Naive thymus-derived CD4-positive, alpha-beta T cell (primary cell): ENCODE results near the gene LRMDA. TPM values are rescaled to one million over a fixed set of nuclear protein-coding genes. Genes with fewer than 3 reads are reported as not detected.

Source experiments
- ATAC-seq: fragments of 150-1000 bp; cut with Tn5 transposase; 2 replicates; pipeline ENCODE4 v1.10.0; 2021; ENCODE audit warnings: mild to moderate bottlenecking, moderate library complexity
- CTCF ChIA-PET: fragments of 350-600 bp; sonication (Branson Sonifier 250); formaldehyde crosslinking; loops from one replicate; lab custom pipeline; 2021; ENCODE audit warnings: antibody characterized with exemption; lab: Charles Lee
- POLR2A ChIA-PET: fragments of 350-600 bp; sonication (Branson Sonifier 250); formaldehyde crosslinking; loops from one replicate; lab custom pipeline; 2021; ENCODE audit warnings: antibody characterized with exemption, inconsistent platforms; lab: Charles Lee
- DNase-seq, 9 donors: peaks; one replicate each; pipeline versions ENCODE4 v3.0.0 to v3.0.0-alpha.2; 2020 to 2022; ENCODE audit warnings: mixed read lengths in 1 of 9
- H3K27ac ChIP-seq: one replicate; pipeline ENCODE4 v1.7.0; 2013; ENCODE audit warnings: mild to moderate bottlenecking, low read depth, low read length, moderate library complexity
- H3K27me3 ChIP-seq, 2 donors: one replicate each; pipeline ENCODE4 v1.7.0; 2013; ENCODE audit warnings: low read length in 2 of 2, mild to moderate bottlenecking in 2 of 2, moderate library complexity in 2 of 2; ENCODE audit not compliant: control insufficient read depth in 2 of 2, insufficient read depth in 2 of 2
- H3K36me3 ChIP-seq, 3 experiments: 1 replicate in 2 of 3; 2 replicates in 1 of 3; pipeline ENCODE4 v1.7.0; 2013; ENCODE audit warnings: low read length in 3 of 3, mild to moderate bottlenecking in 3 of 3, moderate library complexity in 1 of 3; ENCODE audit not compliant: insufficient read depth in 3 of 3, control insufficient read depth in 2 of 3
- H3K4me1 ChIP-seq, 2 donors: one replicate each; pipeline ENCODE4 v1.7.0; 2013; ENCODE audit warnings: low read length in 2 of 2, mild to moderate bottlenecking in 2 of 2, moderate library complexity in 1 of 2; ENCODE audit not compliant: control insufficient read depth in 2 of 2, insufficient read depth in 2 of 2
- H3K4me3 ChIP-seq: 2 replicates; pipeline ENCODE4 v1.7.0; 2013; ENCODE audit warnings: mild to moderate bottlenecking, low read length
- H3K9me3 ChIP-seq, 3 experiments: 1 replicate in 2 of 3; 2 replicates in 1 of 3; pipeline ENCODE4 v1.7.0; 2013; ENCODE audit warnings: low read length in 3 of 3; ENCODE audit not compliant: control insufficient read depth in 2 of 3
- H3K27ac Mint-ChIP-seq, 9 donors: one replicate each; pipeline ENCODE4 v1.8.0; 2020 to 2022; ENCODE audit warnings: mixed read lengths in 9 of 9, mild to moderate bottlenecking in 8 of 9, moderate library complexity in 5 of 9, inconsistent platforms in 2 of 9
- H3K27me3 Mint-ChIP-seq, 5 donors: one replicate each; pipeline ENCODE4 v1.8.0; 2021 to 2022; ENCODE audit warnings: mixed read lengths in 5 of 5, mild to moderate bottlenecking in 1 of 5
- H3K36me3 Mint-ChIP-seq, 5 donors: one replicate each; pipeline ENCODE4 v1.8.0; 2020 to 2022; ENCODE audit warnings: mixed read lengths in 5 of 5, mild to moderate bottlenecking in 3 of 5, inconsistent platforms in 1 of 5
- H3K4me1 Mint-ChIP-seq, 7 donors: one replicate each; pipeline ENCODE4 v1.8.0; 2020 to 2022; ENCODE audit warnings: mixed read lengths in 7 of 7, mild to moderate bottlenecking in 3 of 7, inconsistent platforms in 1 of 7
- H3K4me3 Mint-ChIP-seq, 10 donors: one replicate each; pipeline ENCODE4 v1.8.0; 2020 to 2022; ENCODE audit warnings: mild to moderate bottlenecking in 10 of 10, mixed read lengths in 10 of 10, moderate library complexity in 6 of 10, inconsistent platforms in 2 of 10
- H3K9me3 Mint-ChIP-seq, 11 donors: one replicate each; pipeline ENCODE4 v1.8.0; 2020 to 2022; ENCODE audit warnings: mixed read lengths in 11 of 11, mild to moderate bottlenecking in 4 of 11, inconsistent platforms in 1 of 11, moderate library complexity in 1 of 11
- intact Hi-C, 2 donors: fragments of 100-400 bp; cut with micrococcal nuclease; formaldehyde crosslinking; loops; one replicate each; pipeline ENCODE4 v1.15.1; 2023
- polyA plus RNA-seq, 2 donors: library from polyadenylated mRNA; unstranded; fragments of 300-500 nt; fragmentation: Illumina TruSeq; gene quantifications; one replicate each; pipeline ENCODE4 v1.2.3, GENCODE V29; 2021
- total RNA-seq, 6 experiments: library from RNA in 5 of 6; stranded (reverse) in 5 of 6; gene quantifications; 1 replicate in 5 of 6; 2 replicates in 1 of 6; pipeline ENCODE4 v1.2.3 and lab custom pipeline; 2021 to 2026

The LRMDA gene
- total and polyA plus RNA-seq, 7 experiments from 2014 or later: 0.57 to 14.9 (median 3.0) TPM; not detected in 4

GRCh38 chr10:75937823-75938222 is 506.4 kb downstream of the LRMDA start:
- no peaks in the 10 kb centered on the region for H3K27me3 ChIP-seq
- H3K27ac ChIP-seq: no peak overlapping the region
- intact Hi-C loops: no loop called here
- no peak overlapping the region for H3K27ac Mint-ChIP-seq
- H3K4me3 ChIP-seq: no peak overlapping the region
- H3K4me3 Mint-ChIP-seq: no peak overlapping the region
- H3K9me3 Mint-ChIP-seq: peaks cover 0 to 6% (median 0%) of the 10 kb centered on the region in 11 donors
- no peaks in the 10 kb centered on the region for H3K4me1 Mint-ChIP-seq
- ATAC-seq (no peak), DNase-seq (no peak)
- ChIA-PET CTCF (no interaction called here), POLR2A (no interaction called here)
- no peaks in the 10 kb centered on the region for H3K36me3 ChIP-seq
- H3K4me1 ChIP-seq: no peaks in the 10 kb centered on the region
- H3K9me3 ChIP-seq: no peaks in the 10 kb centered on the region
- no peaks in the 10 kb centered on the region for H3K36me3 Mint-ChIP-seq
- peaks cover 0 to 7% (median 6%) of the 10 kb centered on the region in 5 donors for H3K27me3 Mint-ChIP-seq

- Mint-ChIP-seq H3K9me3 (peaks cover 0 to 6% (median 0%) of the 10 kb centered on the region in 11 donors), H3K27ac (no peak overlapping the region), H3K27me3 (peaks cover 0 to 7% (median 6%) of the 10 kb centered on the region in 5 donors), H3K36me3 (no peaks in the 10 kb centered on the region), H3K4me1 (no peaks in the 10 kb centered on the region), H3K4me3 (no peak overlapping the region)
- DNase-seq (no peak), ATAC-seq (no peak)
- Histone ChIP-seq H3K9me3 (no peaks in the 10 kb centered on the region), H3K36me3 (no peaks in the 10 kb centered on the region), H3K27ac (no peak overlapping the region), H3K27me3 (no peaks in the 10 kb centered on the region), H3K4me3 (no peak overlapping the region), H3K4me1 (no peaks in the 10 kb centered on the region)
- intact Hi-C loops: no loop called here
- POLR2A ChIA-PET: no interaction called here
- CTCF ChIA-PET: no interaction called here
Observed at GRCh38 chr10:75938380-75939122, 507.1 kb downstream of the LRMDA start.

- DNase-seq: no peak
- Histone ChIP-seq H3K4me1 (no peaks in the 10 kb centered on the region), H3K36me3 (no peaks in the 10 kb centered on the region), H3K4me3 (no peak overlapping the region), H3K27me3 (no peaks in the 10 kb centered on the region), H3K9me3 (no peaks in the 10 kb centered on the region), H3K27ac (no peak overlapping the region)
- H3K27me3 Mint-ChIP-seq: peaks cover 0 to 10% (median 7%) of the 10 kb centered on the region in 5 donors
- CTCF ChIA-PET: no interaction called here
- no peak overlapping the region for H3K27ac Mint-ChIP-seq
- H3K9me3 Mint-ChIP-seq: peaks cover 0 to 11% (median 2%) of the 10 kb centered on the region in 11 donors
- no peaks in the 10 kb centered on the region for H3K4me1 Mint-ChIP-seq
- intact Hi-C loops: no loop called here
- H3K4me3 Mint-ChIP-seq: no peak overlapping the region
- no peak for ATAC-seq
- POLR2A ChIA-PET: no interaction called here
- peaks cover 0 to 3% (median 0%) of the 10 kb centered on the region in 5 donors for H3K36me3 Mint-ChIP-seq
Observed at GRCh38 chr10:75939541-75939940, 508.1 kb downstream of the LRMDA start.

- H3K4me3 Mint-ChIP-seq: no peak overlapping the region
- H3K36me3 Mint-ChIP-seq: peaks cover 0 to 3% (median 0%) of the 10 kb centered on the region in 5 donors
- POLR2A ChIA-PET: no interaction called here
Observed at GRCh38 chr10:75940742-75941141, 509.3 kb downstream of the LRMDA start.

GRCh38 chr10:75941223-75941801 is 509.9 kb downstream of the LRMDA start:
- ATAC-seq (no peak), DNase-seq (no peak)
- intact Hi-C loops: no loop called here
- ChIA-PET POLR2A (no interaction called here), CTCF (interaction anchor here (0.6 kb wide), 1 partner anchor 178 kb away, joined by 4 read pairs; no protein-coding TSS in a partner anchor)
- no peaks in the 10 kb centered on the region for H3K27me3 ChIP-seq
- no peaks in the 10 kb centered on the region for H3K9me3 ChIP-seq
- no peak overlapping the region for H3K4me3 Mint-ChIP-seq
- peaks cover 0 to 20% (median 6%) of the 10 kb centered on the region in 11 donors for H3K9me3 Mint-ChIP-seq
- H3K27ac ChIP-seq: no peak overlapping the region
- no peak overlapping the region for H3K27ac Mint-ChIP-seq
- no peak overlapping the region for H3K4me3 ChIP-seq
- H3K4me1 Mint-ChIP-seq: no peaks in the 10 kb centered on the region
- H3K36me3 Mint-ChIP-seq: peaks cover 0 to 3% (median 0%) of the 10 kb centered on the region in 5 donors
- H3K27me3 Mint-ChIP-seq: peaks cover 0 to 7% (median 5%) of the 10 kb centered on the region in 5 donors
- H3K4me1 ChIP-seq: no peaks in the 10 kb centered on the region
- no peaks in the 10 kb centered on the region for H3K36me3 ChIP-seq

More at GRCh38 chr10:75940742-75941141, 509.3 kb downstream of the LRMDA start:
- intact Hi-C loops: no loop called here
- H3K27me3 ChIP-seq: no peaks in the 10 kb centered on the region
- no peak overlapping the region for H3K4me3 ChIP-seq
- H3K9me3 ChIP-seq: no peaks in the 10 kb centered on the region
- H3K4me1 ChIP-seq: no peaks in the 10 kb centered on the region
- CTCF ChIA-PET: no interaction called here
- H3K27ac ChIP-seq: no peak overlapping the region
- H3K27ac Mint-ChIP-seq: no peak overlapping the region
- H3K27me3 Mint-ChIP-seq: peaks cover 0 to 7% (median 5%) of the 10 kb centered on the region in 5 donors
- DNase-seq (no peak), ATAC-seq (no peak)
- no peaks in the 10 kb centered on the region for H3K4me1 Mint-ChIP-seq
- peaks cover 0 to 21% (median 6%) of the 10 kb centered on the region in 11 donors for H3K9me3 Mint-ChIP-seq
- no peaks in the 10 kb centered on the region for H3K36me3 ChIP-seq

GRCh38 chr10:75944061-75944460 is 512.6 kb downstream of the LRMDA start:
- ChIA-PET CTCF (no interaction called here), POLR2A (interaction anchor here (0.7 kb wide), 1 partner anchor 24 kb away, joined by 3 read pairs; no protein-coding TSS in a partner anchor)
- no peak overlapping the region for H3K4me3 ChIP-seq
- H3K4me1 ChIP-seq: no peaks in the 10 kb centered on the region
- no peak overlapping the region for H3K4me3 Mint-ChIP-seq
- H3K9me3 ChIP-seq: no peaks in the 10 kb centered on the region
- no peak overlapping the region for H3K27ac ChIP-seq
- no peaks in the 10 kb centered on the region for H3K36me3 ChIP-seq
- no peaks in the 10 kb centered on the region for H3K4me1 Mint-ChIP-seq
- no peak overlapping the region for H3K27ac Mint-ChIP-seq
- DNase-seq (no peak), ATAC-seq (no peak)
- peaks cover 0 to 7% (median 4%) of the 10 kb centered on the region in 5 donors for H3K27me3 Mint-ChIP-seq
- no peaks in the 10 kb centered on the region for H3K27me3 ChIP-seq
- intact Hi-C loops: no loop called here
- peaks cover 0 to 3% (median 0%) of the 10 kb centered on the region in 5 donors for H3K36me3 Mint-ChIP-seq
- H3K9me3 Mint-ChIP-seq: peaks cover 0 to 25% (median 6%) of the 10 kb centered on the region in 11 donors
